PC-9 (cell line): ENCODE data around the gene VGLL4. TPM values are rescaled to one million over a fixed set of nuclear protein-coding genes. Genes with fewer than 3 reads are reported as not detected.

Experiments
- BruUV-seq: library from RNA; stranded (reverse); fragments of 400-500 nt; replicated peaks from 2 replicates; lab custom pipeline; 2021; lab: Mats Ljungman, UMichigan
- CTCF ChIA-PET: fragments of 300-600 bp; sonication (Branson Sonifier 250); formaldehyde crosslinking; loops from one replicate; lab custom pipeline; 2022; ENCODE audit warnings: antibody characterized with exemption; lab: Charles Lee
- POLR2A ChIA-PET: fragments of 300-600 bp; sonication (Branson Sonifier 250); formaldehyde crosslinking; loops from one replicate; lab custom pipeline; 2022; ENCODE audit warnings: antibody characterized with exemption; ENCODE audit not compliant: unreplicated experiment; lab: Charles Lee
- DNase-seq, 2 experiments: peaks; one replicate each; pipeline versions ENCODE4 v3.0.0 to v3.0.0-alpha.2; 2015 to 2022; ENCODE audit warnings: mixed read lengths in 1 of 2
- H2AFZ ChIP-seq: fragments of 200-600 bp; sonication (generic); 2 replicates; pipeline ENCODE4 v1.8.1; 2017; ENCODE audit warnings: antibody characterized with exemption
- H3F3A ChIP-seq: fragments of 200-600 bp; sonication (generic); 2 replicates; pipeline ENCODE4 v1.8.1; 2017; ENCODE audit warnings: antibody characterized with exemption, mild to moderate bottlenecking, low read depth; ENCODE audit not compliant: insufficient read depth
- H3K27ac ChIP-seq: fragments of 200-600 bp; sonication (generic); 2 replicates; pipeline ENCODE4 v1.6.1; 2016; ENCODE audit warnings: mixed run types
- H3K27me3 ChIP-seq: fragments of 200-600 bp; sonication (generic); 2 replicates; pipeline ENCODE4 v1.6.1; 2016; ENCODE audit warnings: low read depth, mixed run types; ENCODE audit not compliant: insufficient read depth
- H3K36me3 ChIP-seq: fragments of 200-600 bp; sonication (generic); 2 replicates; pipeline ENCODE4 v1.6.1; 2016; ENCODE audit warnings: low read depth, mixed run types
- H3K4me1 ChIP-seq: fragments of 200-600 bp; sonication (generic); replicated peaks from 2 replicates; pipeline ENCODE4 v1.6.1; 2016; ENCODE audit warnings: mixed run types; ENCODE audit not compliant: insufficient read depth
- H3K4me2 ChIP-seq: fragments of 200-600 bp; sonication (generic); 2 replicates; pipeline ENCODE4 v1.6.1; 2017; ENCODE audit warnings: mixed run types
- H3K4me3 ChIP-seq: fragments of 200-600 bp; sonication (generic); 2 replicates; pipeline ENCODE4 v1.6.1; 2016; ENCODE audit warnings: mixed run types
- H3K79me2 ChIP-seq: fragments of 200-600 bp; sonication (generic); 2 replicates; pipeline ENCODE4 v1.6.1; 2017; ENCODE audit warnings: low read depth, mixed run types
- H3K9me2 ChIP-seq: fragments of 200-600 bp; sonication (generic); 2 replicates; pipeline ENCODE4 v1.8.1; 2017; ENCODE audit warnings: mild to moderate bottlenecking; ENCODE audit not compliant: insufficient read depth
- H3K9me3 ChIP-seq: fragments of 200-600 bp; sonication (generic); 2 replicates; pipeline ENCODE4 v1.8.1; 2016; ENCODE audit warnings: low read depth; ENCODE audit not compliant: insufficient read depth
- H4K20me1 ChIP-seq: fragments of 200-600 bp; sonication (generic); 2 replicates; pipeline ENCODE4 v1.8.1; 2017; ENCODE audit not compliant: insufficient read depth
- CTCF ChIP-seq: fragments of 200-600 bp; sonication (generic); conservative IDR thresholded peaks from 2 replicates; pipeline ENCODE4 v1.6.1; 2017; ENCODE audit warnings: mixed run types, antibody characterized with exemption, mild to moderate bottlenecking, moderate library complexity
- EZH2 ChIP-seq: fragments of 200-600 bp; sonication (generic); IDR thresholded peaks from 2 replicates; pipeline ENCODE4 v1.8.0; 2017; ENCODE audit warnings: antibody characterized with exemption, low read depth
- intact Hi-C: fragments of 100-400 bp; cut with micrococcal nuclease; formaldehyde crosslinking; loops from one replicate; pipeline ENCODE4 v1.10.0; 2022; ENCODE audit not compliant: unreplicated experiment
- total RNA-seq: library from RNA; stranded (reverse); gene quantifications from 2 replicates; pipeline ENCODE4 v1.2.3, GENCODE V29; 2021

Gene VGLL4
- total RNA-seq, 1 experiment from 2014 or later, result 42.2 TPM

DNA sequence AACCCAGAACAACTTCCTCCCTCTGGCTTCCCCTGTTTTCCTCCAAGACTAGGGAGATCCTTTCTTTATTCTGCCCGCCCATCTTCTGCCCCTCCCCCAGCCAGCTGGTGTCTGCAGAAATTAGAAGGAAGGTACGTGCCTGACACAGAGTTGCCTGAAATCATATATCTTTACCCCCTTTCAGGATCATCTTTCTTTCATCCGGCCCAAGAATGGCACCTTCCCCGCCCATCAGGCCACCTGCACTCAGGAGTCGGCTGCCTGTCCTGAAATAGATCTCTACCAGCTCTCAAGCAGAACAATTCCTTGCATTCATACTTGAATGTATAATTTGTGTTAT is 133.7 kb downstream of the VGLL4 start:
- H3K79me2 ChIP-seq, result no peaks in the 10 kb centered on the region
- no peaks in the 10 kb centered on the region for H3K36me3 ChIP-seq
- no peak overlapping the region for H2AFZ ChIP-seq
- H4K20me1 ChIP-seq, result no peaks in the 10 kb centered on the region
- no TSS peak for BruUV-seq
- ChIA-PET POLR2A (no interaction called here), CTCF (interaction anchor here (0.6 kb wide), 1 partner anchor 134 kb away, joined by 4 read pairs; no protein-coding TSS in a partner anchor)
- H3K4me3 ChIP-seq, result no peak overlapping the region
- TF ChIP-seq EZH2 (no peak), CTCF (no peak)
- H3K4me1 ChIP-seq, result peaks cover 11% of the 10 kb centered on the region
- no peaks in the 10 kb centered on the region for H3K9me2 ChIP-seq
- H3F3A ChIP-seq, result no peaks in the 10 kb centered on the region; the same call in 1 of the 2 replicates
- no peak overlapping the region for H3K4me2 ChIP-seq
- no peak overlapping the region for H3K27ac ChIP-seq
- no peaks in the 10 kb centered on the region for H3K27me3 ChIP-seq
- no peaks in the 10 kb centered on the region for H3K9me3 ChIP-seq
- intact Hi-C loops, result no loop called here
- DNase-seq, result no peak

- ChIA-PET POLR2A (no interaction called here), CTCF (interaction anchor here (0.6 kb wide), 1 partner anchor 135 kb away, joined by 4 read pairs; no protein-coding TSS in a partner anchor)
- BruUV-seq, result no TSS peak
- no peaks in the 10 kb centered on the region for H4K20me1 ChIP-seq
- no peak overlapping the region for H2AFZ ChIP-seq
- no peak overlapping the region for H3K4me3 ChIP-seq
- H3K27me3 ChIP-seq, result no peaks in the 10 kb centered on the region
- H3K9me3 ChIP-seq, result no peaks in the 10 kb centered on the region
- no peaks in the 10 kb centered on the region for H3K79me2 ChIP-seq
- H3K36me3 ChIP-seq, result no peaks in the 10 kb centered on the region
- H3K27ac ChIP-seq, result no peak overlapping the region
- peaks cover 11% of the 10 kb centered on the region for H3K4me1 ChIP-seq
- intact Hi-C loops, result no loop called here
- TF ChIP-seq EZH2 (no peak), CTCF (no peak)
- no peak overlapping the region for H3K4me2 ChIP-seq
- no peak for DNase-seq
- no peaks in the 10 kb centered on the region for H3K9me2 ChIP-seq
- H3F3A ChIP-seq, result no peaks in the 10 kb centered on the region; the same call in 1 of the 2 replicates
Observed at GRCh38 chr3:11509173-11510000, 134.3 kb downstream of the VGLL4 start.

- no peaks in the 10 kb centered on the region for H3K9me2 ChIP-seq
- H3K27ac ChIP-seq, result no peak overlapping the region
- no peaks in the 10 kb centered on the region for H3K27me3 ChIP-seq
- DNase-seq, result no peak
- no peak overlapping the region for H2AFZ ChIP-seq
- H3K4me2 ChIP-seq, result no peak overlapping the region
- BruUV-seq, result no TSS peak
- ChIA-PET POLR2A (interaction anchor here (0.6 kb wide), 1 partner anchor 111 kb away, joined by 3 read pairs; no protein-coding TSS in a partner anchor), CTCF (interaction anchor here (0.6 kb wide), 1 partner anchor 104 kb away, joined by 5 read pairs; no protein-coding TSS in a partner anchor)
- no peaks in the 10 kb centered on the region for H3K36me3 ChIP-seq
- no peaks in the 10 kb centered on the region for H3K79me2 ChIP-seq
- H3K9me3 ChIP-seq, result no peaks in the 10 kb centered on the region
- TF ChIP-seq CTCF, result no peak
- TF ChIP-seq EZH2, result no peak
- intact Hi-C loops, result no loop called here
- no peaks in the 10 kb centered on the region for H4K20me1 ChIP-seq
- no peaks in the 10 kb centered on the region; the same call in 1 of the 2 replicates for H3F3A ChIP-seq
- H3K4me1 ChIP-seq, result peaks cover 11% of the 10 kb centered on the region
- H3K4me3 ChIP-seq, result no peak overlapping the region
Observed at GRCh38 chr3:11508346-11509172, 135.2 kb downstream of the VGLL4 start.
